Measurements from ENCODE around the gene CDC45.
"Not testable (repeated sequence)": the region's sequence is repeated elsewhere in the genome, so short reads cannot be mapped to it uniquely, and the experiment has no call there.

Gene CDC45

GRCh38 chr22:19533857-19534256 is 54.1 kb downstream of the CDC45 start:
- DNase-seq, result no peak

- DNase-seq, result no peak
Observed at GRCh38 chr22:19535001-19535400, 55.3 kb downstream of the CDC45 start.

- DNase-seq, result no peak
Observed at GRCh38 chr22:19536564-19536963, 56.8 kb downstream of the CDC45 start.

GRCh38 chr22:19537941-19538488 is 58.3 kb downstream of the CDC45 start:
- no peak for DNase-seq

GRCh38 chr22:19540394-19540793 is 60.7 kb downstream of the CDC45 start:
- no peak for DNase-seq

GRCh38 chr22:19543970-19544708 is 64.4 kb downstream of the CDC45 start:
- DNase-seq, result no peak

GRCh38 chr22:19545935-19546207 is 66.2 kb downstream of the CDC45 start:
- no peak for DNase-seq

- DNase-seq, result no peak
Observed at GRCh38 chr22:19546680-19547079, 67.0 kb downstream of the CDC45 start.

GRCh38 chr22:19547620-19548019 is 67.9 kb downstream of the CDC45 start:
- no peak for DNase-seq

- not testable (repeated sequence) for DNase-seq
Observed at GRCh38 chr22:19548427-19548826, 68.7 kb downstream of the CDC45 start.

GRCh38 chr22:19548964-19549363 is 69.2 kb downstream of the CDC45 start:
- DNase-seq, result no peak

GRCh38 chr22:19549428-19549827 is 69.7 kb downstream of the CDC45 start:
- no peak for DNase-seq

- DNase-seq, result no peak
Observed at GRCh38 chr22:19550382-19550781, 70.7 kb downstream of the CDC45 start.

- DNase-seq, result no peak
Observed at GRCh38 chr22:19553201-19553600, 73.5 kb downstream of the CDC45 start.

- no peak for DNase-seq
Observed at GRCh38 chr22:19554834-19555404, 75.2 kb downstream of the CDC45 start.

GRCh38 chr22:19555651-19556050 is 75.9 kb downstream of the CDC45 start:
- DNase-seq, result no peak

- no peak for DNase-seq
Observed at GRCh38 chr22:19556963-19557545, 77.3 kb downstream of the CDC45 start.

GRCh38 chr22:19559324-19559811 is 79.6 kb downstream of the CDC45 start:
- no peak for DNase-seq

- DNase-seq, result no peak
Observed at GRCh38 chr22:19559956-19560355, 80.2 kb downstream of the CDC45 start.

- DNase-seq, result peak in 2 of 3 donors; percentile 14 to 15
Observed at GRCh38 chr22:19565382-19566278, 85.9 kb downstream of the CDC45 start.

- no peak for DNase-seq
Observed at GRCh38 chr22:19566279-19567156, 86.8 kb downstream of the CDC45 start.

Data from suppressor macrophage treated with lipopolysaccharide for 1 hour (primary cell).